Activated T-cell treated with anti-CD3 and anti-CD28 coated beads, Interleukin-2, amount 50 U/mL, for 72 hours (primary cell): Measurements from ENCODE around the gene MMP20. TPM values are rescaled to one million over a fixed set of nuclear protein-coding genes. Genes with fewer than 3 reads are reported as not detected.
A peak's percentile ranks its signal among the peaks of the same experiment; 100 is the strongest.

Experiments
- ATAC-seq, 2 donors: fragments of 150-1000 bp; cut with Tn5 transposase; replicated peaks in 1 of 2; 2 replicates each; pipeline ENCODE4 v1.10.0; 2021; ENCODE audit warnings: moderate library complexity in 2 of 2, mild to moderate bottlenecking in 1 of 2
- DNase-seq, 2 donors: peaks; one replicate each; pipeline ENCODE4 v3.0.0; 2021 to 2022; ENCODE audit warnings: mixed read lengths in 1 of 2
- H3K27ac Mint-ChIP-seq: one replicate; pipeline ENCODE4 v1.8.0; 2022; ENCODE audit warnings: mild to moderate bottlenecking, moderate library complexity, mixed read lengths
- H3K27me3 Mint-ChIP-seq: one replicate; pipeline ENCODE4 v1.8.0; 2022; ENCODE audit warnings: low read depth, mixed read lengths
- H3K36me3 Mint-ChIP-seq, 2 donors: one replicate each; pipeline ENCODE4 v1.8.0; 2022; ENCODE audit warnings: mixed read lengths in 2 of 2, mild to moderate bottlenecking in 1 of 2; ENCODE audit not compliant: insufficient read depth in 2 of 2
- H3K4me1 Mint-ChIP-seq: one replicate; pipeline ENCODE4 v1.8.0; 2022; ENCODE audit warnings: low read depth, mixed read lengths
- H3K4me3 Mint-ChIP-seq, 2 donors: one replicate each; pipeline ENCODE4 v1.8.0; 2022; ENCODE audit warnings: mild to moderate bottlenecking in 2 of 2, mixed read lengths in 2 of 2, moderate library complexity in 2 of 2
- H3K9me3 Mint-ChIP-seq, 2 donors: one replicate each; pipeline ENCODE4 v1.8.0; 2022; ENCODE audit warnings: mixed read lengths in 2 of 2
- total RNA-seq, 2 donors: library from RNA; stranded (reverse); gene quantifications; one replicate each; pipeline ENCODE4 v1.2.3, GENCODE V29; 2022

The MMP20 gene
- total RNA-seq: not detected

GRCh38 chr11:102625177-102625576 lies at the start of gene MMP20:
TSS of gene MMP20 (minus strand) at chr11:102625332. CDS start at chr11:102625319, 13 bp downstream.
- ATAC-seq: no peak
- H3K36me3 Mint-ChIP-seq: no peaks in the 10 kb centered on the region
- H3K9me3 Mint-ChIP-seq: no peaks in the 10 kb centered on the region
- H3K4me3 Mint-ChIP-seq: no peak within 1 kb of the TSS
- no peak for DNase-seq
- no peak within 1 kb of the TSS for H3K27ac Mint-ChIP-seq
- peaks cover 19% of the 10 kb centered on the region for H3K27me3 Mint-ChIP-seq
- H3K4me1 Mint-ChIP-seq: peaks cover 5% of the 10 kb centered on the region

DNA sequence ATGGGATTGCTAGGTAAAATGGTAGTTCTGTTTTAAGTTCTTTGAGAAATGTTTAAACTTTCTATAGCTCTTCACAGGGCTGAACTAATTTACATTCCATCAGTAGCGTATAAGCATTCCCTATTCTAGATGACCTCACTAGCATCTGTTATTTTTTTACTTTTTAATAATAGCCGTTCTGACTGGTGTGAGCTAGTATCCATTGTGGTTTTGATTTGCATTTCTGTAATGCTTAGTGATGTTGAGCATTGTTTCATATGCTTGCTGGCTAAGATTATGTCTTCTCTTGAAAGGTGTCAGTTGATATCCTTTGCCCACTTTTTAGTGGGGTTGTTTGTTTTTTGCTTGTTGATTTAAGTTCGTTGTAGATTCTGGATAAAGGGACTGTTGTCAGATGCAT lies 44.5 kb upstream of the MMP20 start:
- Mint-ChIP-seq H3K27ac (no peak overlapping the region), H3K4me3 (no peak overlapping the region), H3K9me3 (no peaks in the 10 kb centered on the region), H3K36me3 (no peaks in the 10 kb centered on the region), H3K27me3 (no peaks in the 10 kb centered on the region), H3K4me1 (peaks cover 5% of the 10 kb centered on the region)
- no peak for DNase-seq
- ATAC-seq: no peak

GRCh38 chr11:102666331-102666957 lies 41.3 kb upstream of the MMP20 start:
- ATAC-seq (peak; percentile 32 to 49), DNase-seq (peak; percentile 20 to 33)
- Mint-ChIP-seq H3K4me1 (peaks cover 5% of the 10 kb centered on the region), H3K4me3 (no peak overlapping the region), H3K9me3 (no peaks in the 10 kb centered on the region), H3K27me3 (no peaks in the 10 kb centered on the region), H3K36me3 (no peaks in the 10 kb centered on the region), H3K27ac (no peak overlapping the region)

GRCh38 chr11:102664001-102664752 lies 39.0 kb upstream of the MMP20 start:
- Mint-ChIP-seq H3K36me3 (no peaks in the 10 kb centered on the region), H3K4me3 (no peak overlapping the region), H3K27ac (no peak overlapping the region), H3K9me3 (no peaks in the 10 kb centered on the region), H3K27me3 (peaks cover 3% of the 10 kb centered on the region), H3K4me1 (peaks cover 5% of the 10 kb centered on the region)
- peak; percentile 39 to 50 for ATAC-seq
- DNase-seq: peak; percentile 18 to 24

GRCh38 chr11:102662607-102663006 lies 37.5 kb upstream of the MMP20 start:
- H3K4me1 Mint-ChIP-seq: peaks cover 5% of the 10 kb centered on the region
- peaks cover 10% of the 10 kb centered on the region for H3K27me3 Mint-ChIP-seq
- ATAC-seq (no peak), DNase-seq (no peak)
- no peaks in the 10 kb centered on the region for H3K9me3 Mint-ChIP-seq
- H3K4me3 Mint-ChIP-seq: no peak overlapping the region
- H3K36me3 Mint-ChIP-seq: no peaks in the 10 kb centered on the region
- H3K27ac Mint-ChIP-seq: no peak overlapping the region

DNA sequence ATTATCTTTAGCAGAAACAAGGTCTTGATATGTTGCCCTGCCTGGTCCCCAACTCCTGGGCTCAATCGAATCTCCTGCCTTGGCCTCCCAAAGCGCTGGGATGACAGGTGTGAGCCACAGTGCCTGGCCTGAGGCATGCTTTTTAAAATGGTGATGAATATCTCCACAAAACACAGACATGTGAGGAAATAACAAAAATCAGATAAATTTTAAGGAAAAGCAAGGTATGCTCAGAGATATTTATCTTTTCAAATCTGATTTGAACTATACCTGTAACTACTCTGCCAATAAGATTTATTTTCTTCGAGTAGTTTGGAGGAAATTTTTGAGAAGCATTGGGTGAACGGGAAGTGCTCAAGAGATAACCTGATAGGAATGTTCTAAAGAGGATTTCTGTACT lies 35.9 kb upstream of the MMP20 start:
- ATAC-seq (no peak), DNase-seq (no peak)
- Mint-ChIP-seq H3K36me3 (no peaks in the 10 kb centered on the region), H3K4me3 (no peak overlapping the region), H3K4me1 (peaks cover 3% of the 10 kb centered on the region), H3K27ac (no peak overlapping the region), H3K9me3 (no peaks in the 10 kb centered on the region), H3K27me3 (peaks cover 16% of the 10 kb centered on the region)

DNA sequence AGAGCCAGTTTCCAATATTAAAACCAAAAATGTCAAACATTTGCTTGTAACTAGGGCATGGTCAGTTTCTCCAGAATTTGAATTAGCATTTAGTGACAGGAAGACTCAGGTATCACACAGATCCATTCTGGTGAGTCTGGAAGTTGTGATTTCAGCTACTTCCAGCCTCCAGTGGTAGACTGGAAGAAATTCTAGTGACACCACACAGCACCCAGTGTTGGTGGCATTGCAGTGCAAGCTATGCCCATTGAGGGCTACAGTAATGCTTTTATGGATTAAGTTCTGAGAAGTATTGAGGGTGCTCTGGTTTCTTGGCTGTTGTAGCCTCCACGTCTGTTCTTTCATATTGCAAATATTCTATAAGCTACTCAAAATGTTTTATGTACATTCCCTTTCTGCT lies 31.4 kb upstream of the MMP20 start:
- peaks cover 26% of the 10 kb centered on the region for H3K27me3 Mint-ChIP-seq
- no peaks in the 10 kb centered on the region for H3K4me1 Mint-ChIP-seq
- DNase-seq (no peak), ATAC-seq (no peak)
- peaks cover 0 to 6% of the 10 kb centered on the region in 2 donors for H3K9me3 Mint-ChIP-seq
- no peak overlapping the region for H3K27ac Mint-ChIP-seq
- H3K4me3 Mint-ChIP-seq: no peak overlapping the region
- H3K36me3 Mint-ChIP-seq: peaks cover 0 to 1% of the 10 kb centered on the region in 2 donors

DNA sequence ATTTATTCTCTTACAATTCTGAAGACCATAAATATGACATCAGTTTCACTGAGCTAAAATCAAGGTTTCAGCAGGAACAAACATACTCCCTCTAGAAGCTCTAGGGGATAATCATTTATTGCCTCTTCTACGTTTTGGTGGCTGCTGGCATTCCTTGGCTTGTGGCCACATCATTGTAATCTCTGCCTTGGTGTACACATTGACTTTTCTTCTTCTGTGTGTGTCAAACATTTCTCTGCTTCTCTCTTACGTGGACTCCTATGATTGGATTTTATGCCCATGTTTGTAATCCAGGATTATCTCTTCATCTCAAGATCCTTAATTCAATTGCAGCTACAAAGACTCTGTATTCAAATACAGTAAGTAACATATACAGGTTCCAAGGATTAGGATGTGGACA lies 30.4 kb upstream of the MMP20 start:
- no peak overlapping the region for H3K27ac Mint-ChIP-seq
- peaks cover 0 to 1% of the 10 kb centered on the region in 2 donors for H3K36me3 Mint-ChIP-seq
- no peaks in the 10 kb centered on the region for H3K4me1 Mint-ChIP-seq
- no peak for ATAC-seq
- peaks cover 27% of the 10 kb centered on the region for H3K27me3 Mint-ChIP-seq
- DNase-seq: no peak
- peaks cover 0 to 6% of the 10 kb centered on the region in 2 donors for H3K9me3 Mint-ChIP-seq
- no peak overlapping the region for H3K4me3 Mint-ChIP-seq

GRCh38 chr11:102654761-102655160 lies 29.6 kb upstream of the MMP20 start:
- Mint-ChIP-seq H3K4me1 (no peaks in the 10 kb centered on the region), H3K9me3 (peaks cover 0 to 6% of the 10 kb centered on the region in 2 donors)

GRCh38 chr11:102653744-102654291 lies 28.7 kb upstream of the MMP20 start:
- peaks cover 0 to 6% of the 10 kb centered on the region in 2 donors for H3K9me3 Mint-ChIP-seq
- peaks cover 0 to 1% of the 10 kb centered on the region in 2 donors for H3K36me3 Mint-ChIP-seq
- no peaks in the 10 kb centered on the region for H3K4me1 Mint-ChIP-seq
- no peak overlapping the region for H3K4me3 Mint-ChIP-seq
- no peak for DNase-seq
- ATAC-seq: peak; percentile 13 to 31
- peaks cover 20% of the 10 kb centered on the region for H3K27me3 Mint-ChIP-seq
- H3K27ac Mint-ChIP-seq: no peak overlapping the region

More at GRCh38 chr11:102654761-102655160, 29.6 kb upstream of the MMP20 start:
- ATAC-seq: no peak
- Mint-ChIP-seq H3K4me3 (no peak overlapping the region), H3K27ac (no peak overlapping the region), H3K27me3 (peaks cover 27% of the 10 kb centered on the region), H3K36me3 (peaks cover 0 to 1% of the 10 kb centered on the region in 2 donors)
- DNase-seq: no peak

- ATAC-seq (no peak), DNase-seq (no peak)
- no peak overlapping the region for H3K27ac Mint-ChIP-seq
- H3K27me3 Mint-ChIP-seq: peaks cover 10% of the 10 kb centered on the region
- no peaks in the 10 kb centered on the region for H3K9me3 Mint-ChIP-seq
- no peak overlapping the region for H3K4me3 Mint-ChIP-seq
- no peaks in the 10 kb centered on the region for H3K4me1 Mint-ChIP-seq
- no peaks in the 10 kb centered on the region for H3K36me3 Mint-ChIP-seq
Measured at GRCh38 chr11:102647430-102647829, 22.3 kb upstream of the MMP20 start.

DNA sequence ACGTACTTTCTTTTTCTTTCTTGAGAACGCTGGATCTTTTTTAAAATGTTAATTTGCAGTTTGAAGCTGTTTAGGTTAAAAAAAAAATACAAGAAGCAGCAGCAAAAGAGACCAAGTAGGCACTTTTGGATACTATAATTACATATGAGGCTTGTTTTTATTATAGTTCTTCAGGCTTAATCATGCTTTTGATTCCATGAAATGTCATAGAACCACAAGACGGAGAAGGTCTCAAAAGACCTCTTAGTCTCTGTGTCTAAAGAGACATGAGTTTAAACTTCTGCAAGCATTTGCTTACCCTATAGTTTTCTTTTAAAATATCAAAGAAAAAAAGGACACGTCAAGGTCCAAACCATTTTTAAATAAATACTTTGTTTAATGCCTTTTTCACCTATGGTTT lies 18.8 kb upstream of the MMP20 start:
- H3K4me1 Mint-ChIP-seq: no peaks in the 10 kb centered on the region
- no peaks in the 10 kb centered on the region for H3K9me3 Mint-ChIP-seq
- H3K4me3 Mint-ChIP-seq: no peak overlapping the region
- ATAC-seq (no peak), DNase-seq (no peak)
- H3K27me3 Mint-ChIP-seq: no peaks in the 10 kb centered on the region
- H3K36me3 Mint-ChIP-seq: no peaks in the 10 kb centered on the region
- no peak overlapping the region for H3K27ac Mint-ChIP-seq

- Mint-ChIP-seq H3K9me3 (no peaks in the 10 kb centered on the region), H3K4me3 (no peak overlapping the region), H3K4me1 (no peaks in the 10 kb centered on the region), H3K27ac (no peak overlapping the region), H3K27me3 (no peaks in the 10 kb centered on the region), H3K36me3 (no peaks in the 10 kb centered on the region)
- ATAC-seq: no peak
- no peak for DNase-seq
Measured at GRCh38 chr11:102640946-102641345, 15.8 kb upstream of the MMP20 start.
